Hypothalamus (tissue), 51 donors: Measurements from ENCODE around the gene PCNA.

Source experiments
- DNase-seq, 51 donors: peaks; one replicate each; lab custom pipeline; 2025; lab: John Stamatoyannopoulos, UW

PCNA gene

GRCh38 chr20:5070570-5070969, 49.2 kb downstream of the PCNA start:
- DNase-seq = no peak

GRCh38 chr20:5070081-5070480, 49.7 kb downstream of the PCNA start:
- no peak for DNase-seq

DNA sequence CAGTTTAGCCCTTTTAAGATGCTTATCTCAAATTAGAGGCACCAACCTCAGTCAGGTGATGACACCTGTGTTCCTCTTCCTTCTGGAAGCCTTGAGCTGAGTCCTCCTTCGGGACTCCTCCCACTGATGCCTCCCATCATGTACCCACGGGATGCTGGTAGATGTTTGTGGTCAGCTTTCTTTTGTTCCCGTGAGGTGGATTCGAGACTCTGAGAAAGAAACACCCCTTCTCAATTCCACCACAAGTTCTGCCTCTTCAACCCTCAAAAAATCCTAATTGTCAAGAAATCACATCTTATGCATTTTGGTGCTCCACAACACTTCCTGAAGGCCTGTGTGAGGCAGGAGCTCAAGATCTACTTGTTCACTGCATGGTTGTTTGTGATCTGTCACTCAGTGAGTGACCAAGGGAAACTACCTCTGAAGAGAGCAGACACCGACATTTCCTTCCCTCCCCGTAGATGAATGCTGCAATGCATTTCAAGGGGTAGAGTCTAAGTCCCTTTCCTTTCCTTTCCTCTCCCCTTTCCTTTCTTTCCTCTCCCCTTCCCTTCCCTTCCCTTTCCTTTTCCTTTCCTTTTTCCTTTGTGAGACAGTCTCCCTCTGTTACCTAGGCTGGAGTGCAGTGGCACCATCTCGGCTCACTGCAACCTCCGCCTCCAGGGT, 50.5 kb downstream of the PCNA start:
- DNase-seq = no peak

- DNase-seq = no peak
Measured at GRCh38 chr20:5067877-5068645, 51.7 kb downstream of the PCNA start.

DNA sequence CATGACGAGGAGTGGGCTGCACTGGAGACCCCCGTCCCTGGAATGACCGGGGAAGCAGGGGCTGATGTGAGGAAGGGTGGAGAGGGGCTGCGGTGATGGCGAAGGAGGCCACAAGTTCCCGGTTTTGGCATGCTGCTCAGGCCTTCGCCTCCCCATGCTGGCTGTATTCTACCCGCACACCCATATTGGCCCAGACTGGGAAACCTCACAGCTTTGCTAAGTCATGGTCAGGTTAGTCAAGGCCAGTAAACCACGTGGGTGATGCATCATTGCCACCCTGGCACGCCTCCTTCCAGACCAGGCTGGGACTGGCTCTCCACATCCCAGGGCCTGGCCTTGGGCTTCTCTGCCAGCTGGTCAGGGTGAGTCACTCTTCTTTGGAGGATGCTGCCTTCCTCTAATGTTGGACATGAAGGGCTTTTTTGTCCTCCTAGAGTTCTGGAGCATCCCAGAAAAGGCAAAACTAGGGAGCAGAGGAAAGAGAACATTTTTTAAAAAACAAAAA, 53.8 kb downstream of the PCNA start:
- peak in 13 of 51 donors; percentile 8 to 81 (median 25) for DNase-seq

DNA sequence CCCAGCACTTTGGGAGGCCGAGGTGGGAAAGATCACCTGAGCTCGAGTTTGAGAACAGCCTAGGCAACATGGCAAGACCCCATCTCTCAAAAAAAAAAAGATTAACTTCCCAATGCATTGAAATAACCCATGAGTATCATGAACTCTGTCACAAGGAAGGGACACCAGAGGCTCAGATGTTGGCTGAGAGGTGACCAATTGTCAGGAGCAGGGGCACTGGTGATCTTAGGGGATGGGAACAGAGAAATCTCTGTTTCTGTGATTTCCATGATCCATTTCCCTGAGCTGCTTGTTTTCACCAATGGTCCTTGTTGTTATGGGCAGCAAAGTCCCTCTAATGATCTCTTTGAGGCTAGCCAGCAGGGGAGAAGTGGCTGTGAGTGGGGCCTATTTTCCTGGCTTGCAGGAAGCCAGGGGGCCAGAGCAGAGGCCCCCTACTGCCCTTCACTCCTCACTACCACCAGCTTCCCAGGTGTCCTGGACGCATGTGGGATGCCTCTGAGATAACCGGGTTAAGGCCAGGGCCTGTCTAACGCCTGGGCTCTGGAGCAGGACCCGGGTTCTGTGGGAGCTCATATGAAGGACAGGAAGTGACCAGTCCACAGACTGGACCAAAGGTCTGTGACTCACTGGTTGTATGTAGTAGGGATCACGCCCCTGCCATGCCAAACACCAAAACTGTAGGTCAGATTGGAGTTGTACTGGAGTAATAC, 54.4 kb downstream of the PCNA start:
- no peak for DNase-seq
